HTR-8/SVneo (cell line): ENCODE results near the gene NSD2.

Source experiments
- DNase-seq: peaks from one replicate; pipeline ENCODE4 v3.0.0; 2011; ENCODE audit warnings: low spot score, mixed read lengths; ENCODE audit not compliant: insufficient read length
- FAIRE-seq: peaks from 2 replicates; lab custom pipeline; 2011; peaks lifted over from hg19 to GRCh38; lab: Jason Lieb, UNC

Gene NSD2

GRCh38 chr4:1962980-1963379 is 91.8 kb downstream of the NSD2 start:
- DNase-seq (no peak), FAIRE-seq (no peak)

- FAIRE-seq = no peak
- no peak for DNase-seq
Measured at GRCh38 chr4:1964443-1964842, 93.2 kb downstream of the NSD2 start.

- no peak for DNase-seq
- FAIRE-seq = no peak
Measured at GRCh38 chr4:1964971-1965370, 93.8 kb downstream of the NSD2 start.

DNA sequence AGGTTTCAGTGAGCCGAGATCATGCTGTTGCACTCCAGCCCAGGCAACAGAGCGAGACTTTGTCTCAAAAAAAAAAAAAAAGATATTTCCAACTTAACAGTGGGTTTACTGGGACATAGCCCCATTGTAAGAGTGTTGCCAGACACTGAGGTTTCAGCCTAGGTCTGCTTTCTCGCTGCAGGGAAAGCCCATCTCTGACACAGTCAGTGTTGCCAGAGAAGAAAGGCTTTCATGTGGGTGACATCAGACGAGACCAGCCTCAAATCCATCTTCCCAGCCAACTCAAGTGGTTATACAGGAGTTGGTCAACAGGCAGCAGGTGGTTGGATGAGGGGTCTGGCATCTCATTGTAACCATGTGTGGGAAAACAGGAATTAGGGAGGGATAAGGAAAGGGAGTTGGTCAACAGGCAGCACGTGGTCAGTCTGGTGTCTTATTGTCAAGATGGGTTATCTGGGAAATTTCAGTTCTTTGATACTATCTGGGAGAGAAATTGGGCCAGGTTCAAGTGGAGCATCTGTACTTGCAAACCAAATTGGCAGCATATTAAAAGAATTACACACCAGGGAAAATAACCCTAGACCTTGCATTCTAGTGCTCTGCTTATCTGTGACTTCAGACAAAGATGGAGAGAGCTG is 96.4 kb downstream of the NSD2 start:
- DNase-seq = no peak
- no peak for FAIRE-seq

DNA sequence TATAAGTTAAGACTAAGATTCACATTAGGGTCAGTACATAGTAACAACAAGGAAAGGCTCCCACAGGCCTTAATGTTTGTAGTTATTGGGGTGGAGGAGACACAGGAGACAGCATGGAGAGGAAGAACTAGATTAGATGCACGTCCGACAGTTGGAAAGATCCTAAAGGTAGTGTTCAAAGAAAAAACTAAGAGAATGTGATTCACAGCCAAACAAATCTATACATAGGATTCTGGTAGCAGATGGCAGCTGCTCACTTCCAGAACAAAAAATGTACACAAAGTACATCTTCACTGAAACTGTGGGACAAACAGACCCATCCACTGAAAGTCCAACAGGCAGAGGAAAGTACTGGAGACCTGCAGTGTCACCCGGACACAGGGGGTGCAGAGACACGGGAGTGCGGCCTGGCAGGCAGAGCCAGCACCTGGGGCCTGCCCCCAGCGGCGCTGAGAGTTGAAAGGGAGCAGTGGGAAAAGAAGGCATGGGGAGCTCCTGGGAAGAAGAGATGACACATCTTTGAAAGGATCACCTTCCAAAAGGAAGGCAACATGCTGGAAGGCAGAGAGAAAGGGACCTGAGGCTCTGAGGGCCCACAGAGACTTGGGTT is 97.6 kb downstream of the NSD2 start:
- FAIRE-seq = no peak

GRCh38 chr4:1969928-1970723 is 98.9 kb downstream of the NSD2 start:
- no peak for FAIRE-seq

More for the DNA sequence above, 97.6 kb downstream of the NSD2 start:
- no peak for DNase-seq

DNA sequence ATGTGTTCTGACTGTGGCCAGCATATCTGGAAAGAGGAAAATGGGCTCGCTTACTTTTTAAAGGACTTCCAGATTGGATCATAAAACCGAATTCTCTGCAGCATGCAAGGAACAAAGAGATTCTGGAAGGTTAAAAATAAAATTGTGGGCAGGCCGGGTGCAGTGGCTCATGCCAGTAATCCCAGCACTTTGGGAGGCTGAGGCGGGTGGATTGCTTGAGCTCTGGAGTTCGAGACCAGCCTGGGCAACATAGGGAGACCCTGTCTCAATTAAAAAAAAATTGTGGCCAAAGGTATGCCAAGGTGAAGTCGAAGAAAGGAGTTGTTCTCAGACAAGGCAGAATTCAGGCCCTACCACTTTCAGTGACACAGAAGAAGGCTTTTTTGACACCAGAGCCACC is 99.7 kb downstream of the NSD2 start:
- DNase-seq (no peak), FAIRE-seq (no peak)

More at GRCh38 chr4:1969928-1970723, 98.9 kb downstream of the NSD2 start:
- no peak for DNase-seq

- no peak for DNase-seq
- FAIRE-seq = no peak
Measured at GRCh38 chr4:1971456-1972200, 100.4 kb downstream of the NSD2 start.

- DNase-seq = no peak
- FAIRE-seq = no peak
Measured at GRCh38 chr4:1972414-1972813, 101.2 kb downstream of the NSD2 start.

DNA sequence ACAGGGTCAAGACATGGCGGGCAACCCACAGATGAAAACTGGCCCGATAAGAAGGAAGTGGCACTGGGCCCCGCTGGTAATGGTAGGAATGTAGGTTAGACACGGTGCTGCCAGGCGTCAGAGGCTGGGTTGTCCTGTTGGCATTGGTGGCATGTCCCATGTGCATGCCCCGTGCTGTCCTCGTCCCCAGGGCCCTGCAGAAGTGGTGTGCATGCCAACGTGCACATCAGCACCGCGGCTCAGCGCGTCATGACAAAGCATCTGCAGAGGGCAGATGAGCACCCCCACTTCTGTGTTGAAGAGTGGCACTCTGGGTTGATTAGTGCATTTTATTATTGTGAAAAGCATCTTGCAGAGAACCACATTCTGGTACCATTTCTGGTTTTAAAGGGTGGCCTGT is 102.0 kb downstream of the NSD2 start:
- FAIRE-seq (no peak), DNase-seq (no peak)

DNA sequence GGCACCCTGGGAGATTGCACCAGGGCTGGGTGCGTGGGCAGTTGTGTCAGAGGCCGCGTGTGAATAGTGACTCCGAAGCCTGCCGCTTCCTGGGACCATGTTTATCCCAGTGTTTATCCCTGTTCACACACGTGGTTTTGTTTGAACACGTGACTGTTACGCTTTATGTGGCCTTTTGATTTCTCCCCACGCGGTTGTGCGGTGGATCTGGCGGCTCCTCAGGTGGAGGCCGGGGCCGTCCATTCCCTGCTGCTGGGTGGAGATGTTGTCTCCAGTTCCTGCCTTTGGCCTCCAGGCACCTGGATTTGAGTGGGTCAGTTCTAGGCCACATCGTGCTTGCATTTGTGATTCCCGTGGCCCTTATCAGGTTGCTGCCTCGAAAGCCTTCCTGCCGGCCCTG is 102.5 kb downstream of the NSD2 start:
- DNase-seq (no peak), FAIRE-seq (no peak)

GRCh38 chr4:1974840-1975239 is 103.6 kb downstream of the NSD2 start:
- no peak for FAIRE-seq
- no peak for DNase-seq

- DNase-seq (no peak), FAIRE-seq (no peak)
Measured at GRCh38 chr4:1975391-1975801, 104.2 kb downstream of the NSD2 start.

DNA sequence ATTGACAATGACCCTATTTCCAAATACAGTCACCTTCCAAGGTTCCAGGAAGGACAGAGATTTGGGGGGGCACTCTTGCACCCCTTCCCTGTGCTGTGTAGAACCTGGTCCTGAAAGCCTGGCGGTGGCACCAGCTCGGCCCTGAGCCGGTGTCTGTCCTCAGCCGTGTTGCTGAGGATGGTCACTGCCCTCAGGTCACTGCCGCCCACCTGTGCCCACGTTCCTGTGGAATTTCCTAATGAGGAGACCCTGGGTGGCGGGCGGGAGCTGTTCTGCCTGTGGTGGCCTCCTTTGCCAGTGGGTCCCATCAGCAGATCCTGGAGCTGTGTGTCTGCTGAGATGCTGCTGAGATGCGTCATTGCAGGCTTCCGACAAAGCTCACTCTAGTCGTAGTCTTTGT is 104.7 kb downstream of the NSD2 start:
- FAIRE-seq = no peak
- DNase-seq = no peak

DNA sequence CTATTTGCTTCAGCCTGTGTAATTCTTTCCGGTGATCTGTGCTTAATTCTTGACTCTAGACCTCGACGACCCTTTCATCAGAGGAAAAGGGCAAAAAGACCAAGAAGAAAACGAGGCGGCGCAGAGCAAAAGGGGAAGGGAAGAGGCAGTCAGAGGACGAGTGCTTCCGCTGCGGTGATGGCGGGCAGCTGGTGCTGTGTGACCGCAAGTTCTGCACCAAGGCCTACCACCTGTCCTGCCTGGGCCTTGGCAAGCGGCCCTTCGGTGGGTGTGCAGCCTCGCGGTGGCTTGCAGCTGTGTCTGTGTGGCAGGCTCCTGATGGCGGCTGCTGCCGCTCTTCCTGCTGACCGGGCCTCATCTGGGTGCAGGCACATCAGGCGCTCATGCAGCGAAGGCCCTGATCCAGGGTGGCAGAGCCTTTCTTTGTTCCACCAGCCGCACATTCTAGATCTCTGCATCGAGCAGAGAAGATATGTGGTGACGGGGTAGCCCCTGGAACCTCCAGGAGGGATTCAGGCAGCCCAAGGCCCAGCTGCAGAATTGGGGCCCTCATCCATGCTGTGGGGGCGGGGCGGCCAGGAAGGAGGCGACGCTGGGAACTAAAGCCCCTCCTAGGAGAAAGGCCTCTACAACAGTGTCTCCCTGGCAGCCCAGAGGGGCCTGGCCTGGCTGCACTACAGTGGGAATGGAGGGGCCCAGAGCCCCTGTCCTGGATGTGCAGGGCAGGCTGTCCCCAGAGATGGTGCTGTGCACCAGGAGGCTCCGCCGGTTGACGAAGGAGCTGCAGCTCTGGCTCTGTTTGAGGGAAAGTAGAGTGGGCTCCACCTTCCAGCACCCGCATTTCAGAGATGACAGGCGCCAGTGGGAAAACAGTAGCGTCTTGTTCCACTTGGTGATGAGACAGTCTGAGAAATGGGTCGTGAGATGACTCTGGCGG is 105.5 kb downstream of the NSD2 start:
- no peak for FAIRE-seq
- DNase-seq = no peak

GRCh38 chr4:1978226-1978625 is 107.0 kb downstream of the NSD2 start:
- no peak for DNase-seq
- no peak for FAIRE-seq

GRCh38 chr4:1978741-1979476 is 107.7 kb downstream of the NSD2 start:
- FAIRE-seq (no peak), DNase-seq (no peak)

DNA sequence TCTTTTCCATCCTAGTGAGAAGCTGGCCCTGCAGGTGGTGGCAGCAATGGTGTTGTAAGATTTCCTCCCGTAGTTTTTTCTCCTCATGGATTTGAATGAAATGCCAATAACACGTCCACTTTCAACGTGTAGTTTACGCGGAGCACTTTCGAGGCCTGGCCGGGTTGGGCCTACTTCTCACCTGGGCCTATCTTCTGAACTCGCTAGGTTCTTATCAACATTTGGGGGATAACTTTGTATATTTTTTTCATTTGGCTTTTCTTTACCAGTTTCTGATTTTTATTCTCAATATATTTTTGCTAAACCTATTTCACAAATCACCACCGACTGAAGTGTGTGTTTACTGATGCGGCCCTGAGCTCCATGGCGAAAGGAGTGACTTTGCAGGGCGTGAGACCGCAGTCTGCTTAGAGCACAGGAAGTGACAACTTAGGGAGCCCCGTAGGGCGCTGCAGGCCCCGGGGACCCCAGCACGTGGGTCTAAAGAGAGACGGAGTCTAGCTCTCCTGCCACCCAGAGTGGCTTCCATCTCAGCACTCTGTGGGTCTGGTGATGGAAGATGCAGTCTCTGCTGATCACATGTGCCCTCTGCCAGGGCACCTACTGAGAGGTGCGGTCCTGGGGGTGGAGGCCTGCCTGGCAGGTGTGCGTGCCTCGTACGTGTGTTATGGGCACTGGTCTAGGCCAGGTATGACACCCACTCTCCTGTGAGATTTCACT is 108.4 kb downstream of the NSD2 start:
- no peak for DNase-seq

More for the DNA sequence above, 108.4 kb downstream of the NSD2 start:
- no peak for FAIRE-seq
